IPS-18a (cell line): Measurements from ENCODE around the gene FLRT1.

Experiments used
- H3K27ac ChIP-seq: one replicate; pipeline ENCODE4 v1.5.1; 2013; ENCODE audit warnings: low read length
- H3K27me3 ChIP-seq: one replicate; pipeline ENCODE4 v1.6.1; 2013; ENCODE audit warnings: mild to moderate bottlenecking, low read length; ENCODE audit not compliant: control insufficient read depth, insufficient read depth
- H3K36me3 ChIP-seq: one replicate; pipeline ENCODE4 v1.6.1; 2013; ENCODE audit warnings: low read depth, low read length; ENCODE audit not compliant: control insufficient read depth
- H3K4me1 ChIP-seq: one replicate; pipeline ENCODE4 v1.6.1; 2013; ENCODE audit warnings: low read depth, low read length; ENCODE audit not compliant: control insufficient read depth
- H3K4me3 ChIP-seq: one replicate; pipeline ENCODE4 v1.5.1; 2013; ENCODE audit warnings: low read length
- H3K9ac ChIP-seq: one replicate; pipeline ENCODE4 v1.6.1; 2013; ENCODE audit warnings: mild to moderate bottlenecking, low read length, moderate library complexity
- H3K9me3 ChIP-seq: one replicate; pipeline ENCODE4 v1.6.1; 2013; ENCODE audit warnings: low read depth, low read length; ENCODE audit not compliant: control insufficient read depth

The FLRT1 gene

DNA sequence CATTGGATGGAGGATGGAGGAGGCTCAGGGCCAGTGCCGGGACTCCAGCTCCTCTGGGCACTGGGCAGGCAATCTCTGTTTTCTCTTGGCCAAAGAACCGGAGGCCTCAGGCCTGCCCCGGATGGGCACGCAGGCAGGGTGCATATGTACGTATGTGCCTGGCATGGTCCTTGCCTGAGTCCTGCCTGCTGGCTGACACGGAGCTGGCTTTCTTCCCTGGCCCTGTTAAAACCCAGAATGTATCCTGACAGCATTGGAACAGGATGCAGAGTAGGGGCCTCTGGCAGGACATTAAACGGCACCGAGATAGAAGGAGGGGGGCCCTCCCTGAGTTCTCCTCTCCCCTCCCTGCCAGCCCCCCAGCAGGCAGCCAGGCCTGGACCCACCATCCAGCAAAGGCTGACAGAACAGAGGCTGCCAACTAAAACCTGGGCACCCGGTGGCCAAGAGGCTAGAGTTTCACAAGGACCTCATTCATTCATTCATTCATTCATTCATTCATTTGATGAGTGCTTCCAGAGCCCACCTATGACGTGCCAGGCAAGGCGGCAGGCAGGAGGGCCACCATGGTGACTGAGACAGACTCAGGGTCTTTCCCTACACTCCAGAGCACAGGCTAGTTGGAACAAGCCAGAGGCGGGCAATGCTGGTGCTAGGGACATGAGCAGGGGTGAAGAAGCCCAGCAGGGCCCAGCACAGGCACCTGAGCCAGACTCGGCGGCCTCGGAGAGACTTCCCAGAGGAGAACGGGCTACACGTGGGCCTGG lies 28.8 kb downstream of the FLRT1 start:
- Histone ChIP-seq H3K4me1 (no peaks in the 10 kb centered on the region), H3K9ac (no peak overlapping the region), H3K27me3 (peaks cover 85% of the 10 kb centered on the region), H3K9me3 (no peaks in the 10 kb centered on the region), H3K4me3 (no peak overlapping the region), H3K27ac (no peak overlapping the region), H3K36me3 (no peaks in the 10 kb centered on the region)

DNA sequence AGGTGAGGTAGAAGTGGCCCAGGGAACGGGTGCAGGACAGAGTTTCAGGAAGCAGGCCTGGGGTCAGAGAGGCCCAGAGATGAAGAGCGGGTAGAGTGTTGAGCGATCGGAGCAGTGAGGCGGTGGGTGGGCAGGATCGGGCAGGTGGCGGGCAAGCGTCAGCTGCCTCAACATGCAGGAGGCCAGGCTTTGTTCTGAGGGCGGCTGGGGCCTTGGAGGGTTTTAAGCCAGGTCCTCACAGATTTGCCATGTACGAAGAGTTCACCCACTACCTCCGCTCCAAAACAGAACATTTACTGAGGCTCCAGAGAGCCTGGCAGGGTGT lies 29.4 kb downstream of the FLRT1 start:
- Histone ChIP-seq H3K4me1 (peaks cover 1% of the 10 kb centered on the region), H3K4me3 (no peak overlapping the region), H3K9ac (no peak overlapping the region), H3K36me3 (no peaks in the 10 kb centered on the region), H3K9me3 (no peaks in the 10 kb centered on the region), H3K27ac (no peak overlapping the region), H3K27me3 (peaks cover 85% of the 10 kb centered on the region)

DNA sequence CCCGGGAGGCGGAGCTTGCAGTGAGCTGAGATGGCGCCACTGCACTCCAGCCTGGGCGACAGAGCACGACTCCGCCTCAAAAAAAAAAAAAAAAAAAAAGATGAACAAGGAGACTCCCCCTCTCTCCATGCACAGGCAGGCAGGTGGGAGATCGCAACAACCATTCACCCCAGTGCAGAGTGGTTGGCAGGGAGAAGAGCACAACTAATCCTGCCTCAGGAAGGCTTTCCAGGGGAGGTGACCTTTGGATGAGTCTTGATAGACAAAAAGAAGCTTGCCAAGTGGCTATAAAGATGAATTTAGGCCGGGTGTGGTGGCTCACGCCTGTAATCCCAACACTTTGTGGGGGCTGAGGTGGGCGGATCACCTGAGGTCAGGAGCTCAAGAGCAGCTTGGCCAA lies 30.0 kb downstream of the FLRT1 start:
- no peak overlapping the region for H3K27ac ChIP-seq

DNA sequence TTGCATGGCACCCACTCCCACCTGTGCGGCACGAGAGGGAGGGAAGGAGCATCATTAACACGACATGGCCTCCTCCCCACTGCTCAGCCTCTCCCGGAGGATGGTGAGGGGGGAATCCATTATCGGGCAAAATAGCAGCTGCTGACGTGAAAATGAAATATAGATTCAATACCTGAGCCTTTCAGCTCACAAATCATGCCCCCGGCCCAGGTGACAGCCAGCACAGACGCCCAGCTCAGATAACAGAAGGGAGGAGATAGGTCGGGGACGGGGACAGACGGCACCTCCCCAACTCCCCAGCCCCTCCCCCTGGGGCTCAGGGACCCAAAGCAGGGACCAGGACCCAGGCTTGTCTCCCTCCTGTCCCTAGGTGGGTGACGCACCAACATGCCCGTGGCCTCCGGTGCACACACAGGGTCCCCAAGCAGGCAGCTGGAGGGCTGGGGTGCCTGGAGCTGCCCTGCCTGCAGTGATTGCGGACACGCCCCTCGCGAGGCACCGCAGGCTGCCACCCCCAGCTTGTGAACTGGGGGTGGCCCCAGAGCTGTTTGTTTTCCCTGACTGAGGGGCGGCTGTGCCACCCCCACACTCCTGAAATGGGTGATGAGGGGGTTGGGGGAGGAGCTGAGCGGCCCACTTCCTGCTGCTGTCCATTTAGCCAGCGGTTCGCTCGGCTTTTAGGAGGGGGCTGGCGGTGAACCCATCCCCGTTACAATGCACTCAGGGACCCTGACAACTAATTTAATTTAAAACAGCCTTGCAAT lies 31.7 kb downstream of the FLRT1 start:
- Histone ChIP-seq H3K9me3 (no peaks in the 10 kb centered on the region), H3K9ac (no peak overlapping the region), H3K4me1 (peaks cover 6% of the 10 kb centered on the region), H3K27me3 (peaks cover 83% of the 10 kb centered on the region), H3K27ac (no peak overlapping the region), H3K4me3 (no peak overlapping the region), H3K36me3 (no peaks in the 10 kb centered on the region)

More for the DNA sequence above, 30.0 kb downstream of the FLRT1 start:
- peaks cover 6% of the 10 kb centered on the region for H3K4me1 ChIP-seq
- peaks cover 85% of the 10 kb centered on the region for H3K27me3 ChIP-seq
- H3K9ac ChIP-seq = no peak overlapping the region
- no peaks in the 10 kb centered on the region for H3K9me3 ChIP-seq
- no peaks in the 10 kb centered on the region for H3K36me3 ChIP-seq
- no peak overlapping the region for H3K4me3 ChIP-seq

DNA sequence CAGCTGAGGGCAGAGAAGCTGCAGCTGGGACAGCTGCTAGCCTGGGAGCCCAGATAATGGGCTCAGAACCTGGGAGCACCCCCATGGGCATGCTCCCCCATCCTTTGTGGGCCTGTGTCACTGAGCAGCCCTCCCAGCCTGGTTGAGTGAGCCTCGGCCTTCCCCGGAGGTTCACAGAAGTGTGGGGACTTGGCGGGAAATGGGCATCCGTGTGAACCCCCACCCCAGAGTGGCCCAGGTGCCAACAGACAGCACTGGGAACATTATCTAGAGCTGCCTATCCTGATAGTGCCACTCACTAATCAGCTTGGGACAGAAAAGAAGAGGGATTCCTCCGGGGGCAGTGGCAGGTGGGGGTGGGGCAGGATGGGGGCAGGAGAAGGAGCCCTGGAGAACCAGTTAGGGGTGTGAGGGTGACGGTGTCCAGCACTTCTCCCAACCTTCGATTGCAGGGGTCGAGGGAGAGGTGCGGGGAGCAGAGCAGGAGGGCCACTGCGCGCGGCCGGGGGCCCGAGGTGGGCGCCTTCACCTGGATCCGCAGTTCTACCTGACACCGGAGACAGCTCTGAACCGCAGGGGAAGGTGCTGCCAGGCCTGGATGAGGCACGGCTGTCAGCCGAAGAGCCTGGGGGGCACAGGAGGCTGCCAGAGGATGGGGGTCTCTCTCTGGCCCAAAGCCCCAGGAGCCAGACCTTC lies 33.1 kb downstream of the FLRT1 start:
- H3K36me3 ChIP-seq = no peaks in the 10 kb centered on the region
- H3K4me3 ChIP-seq = no peak overlapping the region
- H3K27ac ChIP-seq = no peak overlapping the region
- no peak overlapping the region for H3K9ac ChIP-seq
- H3K9me3 ChIP-seq = no peaks in the 10 kb centered on the region
- H3K27me3 ChIP-seq = peaks cover 83% of the 10 kb centered on the region
- peaks cover 6% of the 10 kb centered on the region for H3K4me1 ChIP-seq

DNA sequence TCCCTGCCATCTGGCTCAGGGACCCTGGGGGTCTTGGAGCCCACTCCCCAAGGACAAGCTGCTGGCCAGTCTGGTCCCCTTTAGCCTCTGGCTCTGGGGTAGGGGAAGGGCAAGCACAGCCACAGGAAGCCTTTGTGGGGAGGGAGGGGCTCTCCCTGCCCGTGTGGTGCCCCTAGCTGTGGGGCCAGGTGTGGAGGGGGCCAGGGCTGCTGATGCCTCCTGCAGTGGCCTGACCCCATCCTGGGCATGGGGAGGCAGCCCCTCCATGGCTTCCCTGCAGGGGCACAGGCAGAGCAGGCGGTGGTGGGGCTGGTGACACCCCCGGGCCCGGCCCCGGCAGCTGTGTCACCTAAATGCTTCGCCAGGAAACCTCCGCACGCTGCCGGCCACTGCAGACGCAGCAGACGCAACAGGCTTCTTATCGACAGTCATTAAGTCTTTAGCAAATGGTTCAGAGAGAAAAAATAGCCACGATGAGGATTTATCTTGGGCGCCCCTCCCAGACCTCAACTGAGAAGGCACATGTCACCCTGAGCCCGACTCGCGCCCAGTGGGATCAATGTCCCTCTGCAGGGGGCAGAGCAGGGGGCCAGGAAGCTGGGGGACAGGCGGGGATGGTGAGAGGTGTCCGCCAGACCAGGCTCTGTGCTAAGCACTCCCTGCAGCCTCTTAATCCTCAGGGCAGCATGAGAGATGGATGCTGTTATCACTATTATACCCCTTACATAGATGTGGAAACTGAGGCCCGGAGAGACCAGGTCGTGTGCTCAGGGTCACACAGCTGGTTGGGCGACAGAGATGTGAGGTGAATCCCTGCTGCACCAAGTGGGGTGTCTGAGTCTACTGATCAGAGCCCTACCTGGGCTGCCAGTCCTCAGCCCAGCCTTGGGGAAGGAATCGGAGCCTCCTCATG lies 33.9 kb downstream of the FLRT1 start:
- no peak overlapping the region for H3K4me3 ChIP-seq
- H3K9ac ChIP-seq = no peak overlapping the region
- H3K27ac ChIP-seq = no peak overlapping the region
- peaks cover 6% of the 10 kb centered on the region for H3K4me1 ChIP-seq
- no peaks in the 10 kb centered on the region for H3K36me3 ChIP-seq
- H3K27me3 ChIP-seq = peaks cover 83% of the 10 kb centered on the region
- H3K9me3 ChIP-seq = no peaks in the 10 kb centered on the region

GRCh38 chr11:64070314-64070681 lies 34.6 kb downstream of the FLRT1 start:
- no peaks in the 10 kb centered on the region for H3K36me3 ChIP-seq
- no peak overlapping the region for H3K9ac ChIP-seq
- no peaks in the 10 kb centered on the region for H3K9me3 ChIP-seq
- no peak overlapping the region for H3K27ac ChIP-seq
- no peak overlapping the region for H3K4me3 ChIP-seq
- H3K4me1 ChIP-seq = peaks cover 6% of the 10 kb centered on the region
- peaks cover 83% of the 10 kb centered on the region for H3K27me3 ChIP-seq

GRCh38 chr11:64071849-64072248 lies 36.1 kb downstream of the FLRT1 start:
- H3K4me3 ChIP-seq = no peak overlapping the region
- no peak overlapping the region for H3K27ac ChIP-seq
- no peaks in the 10 kb centered on the region for H3K36me3 ChIP-seq
- peaks cover 92% of the 10 kb centered on the region for H3K27me3 ChIP-seq
- no peak overlapping the region for H3K9ac ChIP-seq
- H3K4me1 ChIP-seq = peaks cover 6% of the 10 kb centered on the region
- no peaks in the 10 kb centered on the region for H3K9me3 ChIP-seq

DNA sequence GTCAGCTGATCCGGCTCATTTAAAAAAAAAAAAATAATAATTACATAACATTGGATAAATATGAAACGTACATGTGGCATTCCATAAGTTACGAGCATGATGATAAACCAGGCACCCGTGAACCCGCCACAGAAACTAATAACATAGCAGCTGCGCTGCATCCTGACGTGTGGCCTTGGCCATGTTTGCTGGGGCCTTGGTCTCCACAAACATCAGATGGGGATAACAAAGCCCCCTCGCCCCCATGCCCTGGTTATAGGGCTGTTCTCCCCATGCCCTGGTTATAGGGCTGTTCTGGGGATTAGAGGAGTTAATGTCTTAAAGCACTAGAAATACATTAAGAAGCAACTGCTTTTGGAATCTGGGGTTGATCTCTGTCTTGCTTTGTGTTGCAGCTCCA lies 36.7 kb downstream of the FLRT1 start:
- peaks cover 6% of the 10 kb centered on the region for H3K4me1 ChIP-seq

GRCh38 chr11:64072871-64073270 lies 37.1 kb downstream of the FLRT1 start:
- H3K9me3 ChIP-seq = no peaks in the 10 kb centered on the region
- H3K4me3 ChIP-seq = no peak overlapping the region
- peaks cover 92% of the 10 kb centered on the region for H3K27me3 ChIP-seq
- H3K9ac ChIP-seq = no peak overlapping the region
- H3K36me3 ChIP-seq = no peaks in the 10 kb centered on the region
- no peak overlapping the region for H3K27ac ChIP-seq
- H3K4me1 ChIP-seq = peaks cover 6% of the 10 kb centered on the region

More for the DNA sequence above, 36.7 kb downstream of the FLRT1 start:
- no peak overlapping the region for H3K27ac ChIP-seq
- no peaks in the 10 kb centered on the region for H3K36me3 ChIP-seq
- H3K9ac ChIP-seq = no peak overlapping the region
- no peaks in the 10 kb centered on the region for H3K9me3 ChIP-seq
- peaks cover 92% of the 10 kb centered on the region for H3K27me3 ChIP-seq
- H3K4me3 ChIP-seq = no peak overlapping the region

GRCh38 chr11:64073542-64073941 lies 37.8 kb downstream of the FLRT1 start:
- Histone ChIP-seq H3K4me1 (peaks cover 6% of the 10 kb centered on the region), H3K36me3 (no peaks in the 10 kb centered on the region), H3K9me3 (no peaks in the 10 kb centered on the region), H3K9ac (no peak overlapping the region), H3K4me3 (no peak overlapping the region), H3K27me3 (peaks cover 94% of the 10 kb centered on the region), H3K27ac (no peak overlapping the region)
